NCI-H526 treated with DMSO at 0.1 percent for 48 hours (cell line): ENCODE measurements around the gene PRR23E.

ENCODE experiments used
- DNase-seq: peaks from one replicate; lab custom pipeline; 2025; lab: John Stamatoyannopoulos, UW

Gene PRR23E

DNA sequence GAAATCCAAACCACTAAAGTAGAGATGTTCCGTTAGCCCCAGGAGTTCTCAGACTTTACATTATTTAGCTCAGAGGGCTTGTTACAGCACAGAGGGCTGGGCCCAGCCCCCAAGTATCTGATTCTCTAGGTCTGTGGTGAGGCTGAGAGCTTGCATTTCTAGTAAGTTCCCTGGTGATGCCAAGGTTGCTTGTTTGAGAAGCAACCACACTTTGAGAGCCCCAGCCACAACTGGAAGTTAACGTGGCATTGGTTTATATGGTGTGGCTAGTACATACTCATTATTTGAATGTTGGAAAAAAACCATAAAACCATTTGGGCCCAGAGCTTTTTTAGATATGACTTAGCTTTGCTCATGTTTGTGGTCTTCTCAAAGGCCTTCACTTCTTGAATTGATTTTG, 35.9 kb downstream of the PRR23E start:
- DNase-seq: no peak

DNA sequence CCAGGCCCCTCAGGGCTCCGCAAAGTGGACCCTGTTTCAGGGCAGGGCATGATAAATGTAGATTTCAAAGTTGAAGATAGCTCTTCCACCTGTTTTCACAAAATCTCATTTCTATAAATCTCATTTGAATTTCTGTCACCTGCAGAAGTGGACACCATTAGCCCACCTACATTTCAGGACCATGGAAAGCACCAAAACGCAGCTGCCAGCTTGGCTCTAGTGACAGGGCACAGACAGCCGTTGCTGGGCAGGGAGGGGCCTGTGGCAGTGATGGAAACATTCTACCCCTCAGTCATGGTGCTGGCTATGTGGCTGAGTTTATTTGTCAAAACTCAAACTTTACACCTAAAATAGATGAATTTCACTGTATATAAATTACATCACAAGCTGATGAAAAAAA, 40.4 kb downstream of the PRR23E start:
- no peak for DNase-seq

DNA sequence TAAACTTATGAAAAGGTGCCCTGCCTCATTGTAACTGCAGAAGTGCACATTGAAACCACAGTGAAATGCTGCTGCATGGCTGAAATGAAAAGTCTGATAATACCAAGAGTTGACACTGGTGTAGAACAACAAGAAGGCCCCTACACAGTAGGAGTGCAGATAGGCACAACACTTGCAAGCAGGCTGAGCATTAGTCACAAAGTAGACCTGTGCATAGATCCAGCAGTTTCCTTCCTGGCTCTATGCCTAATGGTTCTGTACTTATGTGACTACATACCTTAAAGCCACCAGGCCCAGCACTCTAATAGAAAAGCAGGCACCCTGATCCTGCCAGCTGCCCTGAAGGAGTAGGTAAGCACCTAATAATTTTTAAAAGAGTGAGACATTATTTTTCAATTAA, 41.8 kb downstream of the PRR23E start:
- DNase-seq: peak; percentile 28

DNA sequence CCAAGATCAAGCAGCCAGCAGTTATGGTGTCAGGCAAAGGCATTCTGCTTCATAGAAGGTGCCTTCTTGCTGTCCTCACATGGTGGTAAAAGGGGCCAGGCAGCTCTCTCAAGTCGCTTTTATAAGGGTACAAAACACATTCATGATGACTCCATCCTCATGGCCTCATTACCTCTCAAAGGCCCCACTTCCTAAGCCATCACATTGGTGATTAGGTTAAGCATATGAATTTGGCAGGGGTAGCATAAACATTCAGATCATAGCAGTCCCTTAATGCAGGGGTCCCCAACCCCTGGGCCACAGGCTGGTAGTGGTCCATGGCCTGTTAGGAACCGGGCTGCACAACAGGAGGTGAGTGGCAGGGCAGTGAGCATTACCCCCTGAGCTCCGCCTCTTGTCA, 42.8 kb downstream of the PRR23E start:
- no peak for DNase-seq

DNA sequence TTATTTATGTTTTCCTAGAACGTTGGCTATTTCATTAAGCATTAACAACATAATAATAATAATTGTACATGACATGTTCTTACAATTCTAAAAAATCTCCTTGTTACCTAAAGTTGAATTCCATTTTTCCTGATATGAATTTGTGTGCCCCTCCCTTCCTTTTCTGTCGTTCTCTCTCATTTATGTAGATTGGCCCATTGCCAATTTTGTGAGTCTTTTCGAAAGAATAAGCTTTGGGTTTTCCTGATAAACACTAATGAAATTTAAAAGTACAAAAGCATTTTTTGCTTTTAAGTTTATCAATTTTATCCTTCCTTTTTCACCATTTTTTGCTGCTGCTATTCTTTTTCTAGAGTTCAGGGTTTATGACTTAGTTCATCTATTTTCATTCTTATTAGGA, 44.9 kb downstream of the PRR23E start:
- no peak for DNase-seq

DNA sequence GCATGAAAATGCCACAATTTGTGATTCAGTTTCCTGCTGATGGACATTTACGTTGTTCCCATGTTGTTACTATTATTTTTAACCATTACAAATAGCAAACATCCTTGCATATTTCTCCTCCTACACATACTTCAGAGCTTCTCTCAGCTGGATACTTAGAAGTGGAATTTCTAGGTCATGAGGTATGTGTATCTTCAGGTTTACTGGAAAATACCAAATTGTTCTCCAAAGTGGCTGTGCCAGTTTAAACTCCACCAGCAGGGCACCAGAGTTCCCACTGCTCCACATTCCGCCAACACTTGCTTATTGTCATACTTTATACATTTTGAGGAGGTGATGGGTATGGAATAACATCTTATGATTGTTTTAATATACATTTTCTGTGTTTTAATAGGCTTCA, 45.7 kb downstream of the PRR23E start:
- no peak for DNase-seq

DNA sequence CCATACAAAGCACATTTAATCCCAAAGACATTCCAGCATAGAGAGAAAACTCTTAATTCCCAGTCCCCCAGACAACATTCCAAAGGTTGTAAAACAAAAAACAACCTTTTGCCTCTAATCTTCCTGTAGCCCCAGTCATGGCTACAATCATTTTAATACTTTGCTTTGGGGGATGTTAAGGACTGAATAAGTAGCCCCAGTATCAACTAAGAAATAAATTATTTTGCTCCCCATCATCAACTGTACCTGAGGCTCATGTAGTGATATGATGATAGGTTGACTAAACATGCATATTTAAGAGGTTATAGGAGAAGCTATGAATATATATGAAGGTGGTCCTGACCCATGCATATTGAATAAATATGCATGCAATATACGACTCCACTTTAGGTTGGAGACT, 54.4 kb downstream of the PRR23E start:
- no peak for DNase-seq
